SU-DHL-6 (cell line): Measurements from ENCODE around the gene ZNF799.

Experiments
- H2AFZ ChIP-seq: fragments of 200-600 bp; sonication (generic); 2 replicates; pipeline ENCODE4 v1.6.1; 2014; ENCODE audit warnings: low read depth, mild to moderate bottlenecking, moderate library complexity, mixed read lengths, antibody characterized with exemption, low read length; ENCODE audit not compliant: severe bottlenecking
- H3F3A ChIP-seq: fragments of 200-600 bp; shearing (Covaris generic); 2 replicates; pipeline ENCODE4 v1.6.0; 2016; ENCODE audit warnings: antibody characterized with exemption, mild to moderate bottlenecking; ENCODE audit not compliant: insufficient read depth
- H3K27ac ChIP-seq: fragments of 200-600 bp; sonication (generic); 2 replicates; pipeline ENCODE4 v1.5.1; 2016; ENCODE audit warnings: low read depth, mild to moderate bottlenecking, low read length, moderate library complexity, mixed read lengths
- H3K27me3 ChIP-seq: fragments of 200-600 bp; sonication (generic), shearing (Covaris generic); 2 replicates; pipeline ENCODE4 v1.6.0; 2014; ENCODE audit warnings: mild to moderate bottlenecking, low read length
- H3K36me3 ChIP-seq: fragments of 200-600 bp; sonication (generic); 2 replicates; pipeline ENCODE4 v1.6.1; 2014; ENCODE audit warnings: mild to moderate bottlenecking, low read length, mixed read lengths
- H3K4me2 ChIP-seq: fragments of 300-600, 200-600 bp; shearing (Covaris generic), sonication (generic); 2 replicates; pipeline ENCODE4 v1.6.0; 2014; ENCODE audit warnings: low read length, low read depth, mild to moderate bottlenecking; ENCODE audit not compliant: poor library complexity, severe bottlenecking
- H3K4me3 ChIP-seq: fragments of 200-600 bp; sonication (generic); 2 replicates; pipeline ENCODE4 v1.5.1; 2014; ENCODE audit warnings: antibody characterized with exemption, low read length, mild to moderate bottlenecking, mixed read lengths; ENCODE audit not compliant: insufficient read depth, poor library complexity, severe bottlenecking
- H3K79me2 ChIP-seq: fragments of 200-600 bp; sonication (generic); 2 replicates; pipeline ENCODE4 v1.6.1; 2014; ENCODE audit warnings: mild to moderate bottlenecking, low read length, moderate library complexity; ENCODE audit not compliant: insufficient read depth
- H3K9ac ChIP-seq: fragments of 200-600 bp; sonication (generic); 2 replicates; pipeline ENCODE4 v1.7.0; 2014; ENCODE audit warnings: mild to moderate bottlenecking, low read length
- H3K9me2 ChIP-seq: fragments of 200-600 bp; sonication (generic); replicated peaks from 2 replicates; pipeline ENCODE4 v1.6.1; 2014; ENCODE audit warnings: low read length; ENCODE audit not compliant: insufficient read depth
- H3K9me3 ChIP-seq: fragments of 200-600 bp; sonication (generic); 2 replicates; pipeline ENCODE4 v1.6.1; 2014; ENCODE audit warnings: low read length, mixed read lengths; ENCODE audit not compliant: insufficient read depth
- H4K20me1 ChIP-seq: fragments of 200-600 bp; sonication (generic); 2 replicates; pipeline ENCODE4 v1.6.1; 2014; ENCODE audit warnings: low read depth, mild to moderate bottlenecking, antibody characterized with exemption, low read length, moderate library complexity, mixed read lengths
- EZH2phosphoT487 ChIP-seq: fragments of 200-600 bp; sonication (generic), shearing (Covaris generic); conservative IDR thresholded peaks from 2 replicates; pipeline ENCODE4 v1.6.1; 2018; ENCODE audit warnings: mild to moderate bottlenecking, antibody characterized with exemption, low read length, moderate library complexity, mixed read lengths
- TF ChIP-seq, protein P1 (sequence below): fragments of 200-600 bp; sonication (generic); IDR thresholded peaks from one replicate; pipeline ENCODE4 v1.5.1; 2017; ENCODE audit warnings: antibody characterized with exemption, mild to moderate bottlenecking, low read length, moderate library complexity; ENCODE audit not compliant: insufficient read depth, poor library complexity, severe bottlenecking

ZNF799 gene

DNA sequence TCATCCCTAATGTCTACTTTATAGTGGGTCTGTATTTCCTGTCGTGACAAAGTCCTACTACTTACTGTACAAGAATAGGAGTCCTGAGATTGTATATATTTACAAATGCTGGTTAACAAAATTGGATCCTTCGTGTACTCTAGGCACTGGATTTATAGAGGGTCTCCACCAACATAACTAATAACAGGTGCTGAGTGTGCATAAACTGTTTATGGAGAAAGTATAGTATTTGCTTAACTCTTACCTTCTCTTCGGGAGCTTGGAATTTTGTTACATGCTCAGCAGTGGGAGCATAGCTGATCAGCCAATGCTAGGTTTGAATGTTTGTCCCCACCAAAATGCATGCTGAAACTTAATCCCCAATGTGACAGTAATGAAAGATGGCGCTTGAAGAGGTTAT is 47.7 kb downstream of the ZNF799 start:
- Histone ChIP-seq H3K9ac (no peak overlapping the region), H2AFZ (no peak overlapping the region), H3K4me2 (no peak overlapping the region), H3F3A (no peaks in the 10 kb centered on the region), H3K79me2 (no peaks in the 10 kb centered on the region), H3K27ac (no peak overlapping the region), H3K9me3 (peaks cover 60% of the 10 kb centered on the region), H3K4me3 (no peak overlapping the region), H3K9me2 (no peaks in the 10 kb centered on the region), H3K27me3 (no peaks in the 10 kb centered on the region), H4K20me1 (no peaks in the 10 kb centered on the region), H3K36me3 (peaks cover 36% of the 10 kb centered on the region)
- TF ChIP-seq, protein P1, sequence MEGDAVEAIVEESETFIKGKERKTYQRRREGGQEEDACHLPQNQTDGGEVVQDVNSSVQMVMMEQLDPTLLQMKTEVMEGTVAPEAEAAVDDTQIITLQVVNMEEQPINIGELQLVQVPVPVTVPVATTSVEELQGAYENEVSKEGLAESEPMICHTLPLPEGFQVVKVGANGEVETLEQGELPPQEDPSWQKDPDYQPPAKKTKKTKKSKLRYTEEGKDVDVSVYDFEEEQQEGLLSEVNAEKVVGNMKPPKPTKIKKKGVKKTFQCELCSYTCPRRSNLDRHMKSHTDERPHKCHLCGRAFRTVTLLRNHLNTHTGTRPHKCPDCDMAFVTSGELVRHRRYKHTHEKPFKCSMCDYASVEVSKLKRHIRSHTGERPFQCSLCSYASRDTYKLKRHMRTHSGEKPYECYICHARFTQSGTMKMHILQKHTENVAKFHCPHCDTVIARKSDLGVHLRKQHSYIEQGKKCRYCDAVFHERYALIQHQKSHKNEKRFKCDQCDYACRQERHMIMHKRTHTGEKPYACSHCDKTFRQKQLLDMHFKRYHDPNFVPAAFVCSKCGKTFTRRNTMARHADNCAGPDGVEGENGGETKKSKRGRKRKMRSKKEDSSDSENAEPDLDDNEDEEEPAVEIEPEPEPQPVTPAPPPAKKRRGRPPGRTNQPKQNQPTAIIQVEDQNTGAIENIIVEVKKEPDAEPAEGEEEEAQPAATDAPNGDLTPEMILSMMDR: no peak
- TF ChIP-seq EZH2phosphoT487: no peak

DNA sequence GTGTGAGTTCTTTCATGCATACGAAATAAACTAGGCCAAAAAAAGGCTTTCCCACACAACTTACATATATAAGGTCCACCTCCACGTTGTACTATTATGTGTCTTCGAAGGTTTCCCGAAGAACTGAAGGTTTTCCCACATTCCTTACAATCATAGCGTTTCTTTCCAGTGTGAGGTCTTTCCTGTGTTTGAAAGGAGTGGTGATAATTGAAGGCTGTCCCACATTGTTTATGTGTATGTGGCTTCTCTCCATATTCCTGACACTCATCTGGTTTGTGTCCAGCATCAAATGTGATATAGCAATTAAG is 50.2 kb downstream of the ZNF799 start:
- H3K9me3 ChIP-seq: peaks cover 61% of the 10 kb centered on the region
- H3F3A ChIP-seq: no peaks in the 10 kb centered on the region
- H3K79me2 ChIP-seq: no peaks in the 10 kb centered on the region
- H2AFZ ChIP-seq: no peak overlapping the region
- H3K4me3 ChIP-seq: no peak overlapping the region
- H3K27me3 ChIP-seq: no peaks in the 10 kb centered on the region
- H3K27ac ChIP-seq: no peak overlapping the region
- no peak for TF ChIP-seq EZH2phosphoT487
- TF ChIP-seq, protein P1: no peak
- peaks cover 36% of the 10 kb centered on the region for H3K36me3 ChIP-seq
- H4K20me1 ChIP-seq: no peaks in the 10 kb centered on the region
- no peak overlapping the region for H3K9ac ChIP-seq
- H3K4me2 ChIP-seq: no peak overlapping the region
- no peaks in the 10 kb centered on the region for H3K9me2 ChIP-seq

- no peaks in the 10 kb centered on the region for H3K9me2 ChIP-seq
- H3K79me2 ChIP-seq: no peaks in the 10 kb centered on the region
- H3K27me3 ChIP-seq: no peaks in the 10 kb centered on the region
- no peak overlapping the region for H3K4me2 ChIP-seq
- no peak overlapping the region for H3K27ac ChIP-seq
- H3K36me3 ChIP-seq: peaks cover 36% of the 10 kb centered on the region
- H3K9ac ChIP-seq: no peak overlapping the region
- H2AFZ ChIP-seq: no peak overlapping the region
- TF ChIP-seq, protein P1: no peak
- no peak for TF ChIP-seq EZH2phosphoT487
- H3F3A ChIP-seq: no peaks in the 10 kb centered on the region
- no peaks in the 10 kb centered on the region for H4K20me1 ChIP-seq
- H3K9me3 ChIP-seq: peaks cover 58% of the 10 kb centered on the region
- no peak overlapping the region for H3K4me3 ChIP-seq
Observed at GRCh38 chr19:12350185-12350889, 50.7 kb downstream of the ZNF799 start.
